ENCODE results near the gene GUK1.

- no peak for TF ChIP-seq CTCF (IDR thresholded peaks at IDR 0.05)
- TF ChIP-seq POLR2A (IDR thresholded peaks at IDR 0.05), result no peak
Observed at GRCh38 chr1:228194436-228194835, 54.4 kb downstream of the GUK1 start.

All from Peyer's patch (tissue), 4 donors.